Measurements from ENCODE around the gene COX7C.

Gene COX7C

DNA sequence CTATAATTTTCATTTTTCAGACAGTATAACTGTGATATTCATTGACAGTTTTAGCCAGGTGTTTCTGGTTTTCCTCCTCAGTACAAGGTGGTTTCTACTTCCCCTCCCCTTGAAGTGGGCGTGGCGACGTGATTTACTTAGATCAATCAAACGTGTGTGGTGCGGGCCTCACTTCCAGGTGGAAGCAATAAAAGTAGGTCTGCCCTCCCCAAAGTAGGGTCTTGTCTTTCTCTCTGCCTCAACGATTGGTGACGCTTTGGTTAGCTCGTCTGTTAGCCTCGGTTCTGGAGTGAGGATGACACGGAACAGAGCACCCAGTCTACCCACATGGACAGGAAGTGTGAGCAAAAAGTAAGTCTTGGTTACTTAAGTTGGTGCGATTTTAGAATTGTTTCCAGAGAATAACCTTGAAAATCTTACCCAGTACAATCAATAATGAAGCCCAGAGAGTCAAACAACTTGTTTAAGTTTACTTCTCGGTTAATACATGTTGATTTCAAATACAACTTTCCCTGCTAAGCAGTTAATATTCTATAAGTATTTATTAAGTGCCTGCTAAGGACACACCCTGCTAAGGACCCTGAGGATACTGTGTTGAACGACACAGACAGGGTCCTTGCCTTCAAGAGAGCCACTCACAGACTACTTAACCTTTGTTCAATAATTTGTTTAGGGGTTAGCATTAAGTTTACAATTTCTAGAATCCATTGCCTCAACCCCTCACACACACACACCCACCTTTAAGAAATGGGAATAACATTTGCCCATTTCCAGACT lies 48.4 kb downstream of the COX7C start:
- Histone ChIP-seq H3K9me3 (ENCODE audit: control insufficient read depth, low read length) (peaks cover 3% of the 10 kb centered on the region), H3K4me3 (ENCODE audit: low read length) (no peak overlapping the region), H3K9ac (ENCODE audit: low read length) (no peak overlapping the region), H3K4me1 (ENCODE audit: control insufficient read depth, insufficient read depth, low read length) (no peaks in the 10 kb centered on the region), H3K36me3 (ENCODE audit: control insufficient read depth, insufficient read depth, low read length, severe bottlenecking) (no peaks in the 10 kb centered on the region), H3K27me3 (replicated peaks; ENCODE audit: control insufficient read depth, insufficient read depth, low read length) (peaks cover 7% of the 10 kb centered on the region)
- no peak for DNase-seq (ENCODE audit: low read depth)

- Histone ChIP-seq H3K9me3 (ENCODE audit: control insufficient read depth, low read length) (peaks cover 3% of the 10 kb centered on the region), H3K36me3 (ENCODE audit: control insufficient read depth, insufficient read depth, low read length, severe bottlenecking) (no peaks in the 10 kb centered on the region), H3K4me1 (ENCODE audit: control insufficient read depth, insufficient read depth, low read length) (no peaks in the 10 kb centered on the region), H3K27me3 (replicated peaks; ENCODE audit: control insufficient read depth, insufficient read depth, low read length) (peaks cover 7% of the 10 kb centered on the region), H3K9ac (ENCODE audit: low read length) (no peak overlapping the region), H3K4me3 (ENCODE audit: low read length) (no peak overlapping the region)
- DNase-seq (ENCODE audit: low read depth) = no peak
These were observed 49.2 kb downstream of the COX7C start for GRCh38 chr5:86666981-86667380.
